Osteoblast (primary cell): Measurements from ENCODE around the gene IL10RB. TPM values are rescaled to one million over a fixed set of nuclear protein-coding genes. Genes with fewer than 3 reads are reported as not detected.

Experiments
- DNase-seq: peaks from one replicate; pipeline ENCODE4 v3.0.0; 2011; ENCODE audit warnings: low spot score, mixed read lengths; ENCODE audit not compliant: insufficient read length; ENCODE audit errors: missing footprints
- H2AFZ ChIP-seq: 2 replicates; pipeline ENCODE4 v1.6.0; 2011; ENCODE audit warnings: mild to moderate bottlenecking, low read length
- H3K27ac ChIP-seq: 2 replicates; pipeline ENCODE4 v1.5.1; 2011; ENCODE audit warnings: mild to moderate bottlenecking, low read depth, low read length, moderate library complexity
- H3K27me3 ChIP-seq: 2 replicates; pipeline ENCODE4 v1.6.0; 2012; ENCODE audit warnings: mild to moderate bottlenecking, control low read depth, inconsistent platforms, low read length, moderate library complexity; ENCODE audit not compliant: insufficient read depth
- H3K36me3 ChIP-seq: 2 replicates; pipeline ENCODE4 v1.5.1; 2011; ENCODE audit warnings: mild to moderate bottlenecking, low read length, control low read depth, moderate library complexity; ENCODE audit not compliant: insufficient read depth
- H3K4me1 ChIP-seq: 2 replicates; pipeline ENCODE4 v1.5.1; 2011; ENCODE audit warnings: mild to moderate bottlenecking, low read length, control low read depth, moderate library complexity; ENCODE audit not compliant: insufficient read depth
- H3K4me2 ChIP-seq: 2 replicates; pipeline ENCODE4 v1.6.0; 2011; ENCODE audit warnings: mild to moderate bottlenecking, low read length; ENCODE audit not compliant: insufficient read depth
- H3K4me3 ChIP-seq: fragments of 200-600 bp; sonication (generic); 3 replicates; pipeline ENCODE4 v1.5.1; 2012; ENCODE audit warnings: mild to moderate bottlenecking, low read length, inconsistent platforms; ENCODE audit not compliant: insufficient read depth
- H3K79me2 ChIP-seq: 2 replicates; pipeline ENCODE4 v1.6.0; 2012; ENCODE audit warnings: mild to moderate bottlenecking, low read length, control low read depth, inconsistent platforms; ENCODE audit not compliant: insufficient read depth
- H3K9me3 ChIP-seq: 2 replicates; pipeline ENCODE4 v1.5.1; 2011; ENCODE audit warnings: low read depth, low read length, control low read depth
- H4K20me1 ChIP-seq: 2 replicates; pipeline ENCODE4 v1.6.0; 2012; ENCODE audit warnings: mild to moderate bottlenecking, low read length, control low read depth; ENCODE audit not compliant: insufficient read depth
- total RNA-seq: library from RNA; depleted of rRNA; stranded (reverse); fragments of >200 nt; gene quantifications from 2 replicates; pipeline ENCODE4 v1.2.3, GENCODE V29; 2012
- TF ChIP-seq, protein P1 (sequence below): IDR thresholded peaks from 2 replicates; pipeline ENCODE4 v1.5.1; 2011; ENCODE audit warnings: mild to moderate bottlenecking, low read depth, low read length, moderate library complexity; ENCODE audit errors: extremely low read depth

IL10RB gene
- total RNA-seq, 1 donor: 44.9 TPM

DNA sequence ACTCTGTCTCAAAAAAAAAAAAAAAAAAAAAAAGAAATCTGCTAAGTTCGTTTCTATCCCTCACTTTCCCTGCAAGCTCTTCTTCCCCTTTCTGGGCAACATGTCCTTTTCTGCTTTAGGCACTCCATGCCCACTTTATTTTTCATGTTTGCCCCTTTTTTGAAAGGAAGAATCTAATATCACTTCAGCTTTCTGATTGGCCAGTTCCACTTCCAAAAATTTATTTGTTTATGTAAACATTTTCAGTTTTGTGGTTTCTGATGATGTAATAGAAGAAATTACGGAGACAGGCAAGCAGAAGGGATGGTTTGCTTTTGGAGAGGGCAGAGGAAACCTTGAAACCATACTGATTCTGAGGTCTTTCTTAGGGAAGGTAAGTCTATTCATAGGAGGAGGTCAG lies 73.8 kb downstream of the IL10RB start:
- Histone ChIP-seq H3K27me3 (no peaks in the 10 kb centered on the region), H3K79me2 (peaks cover 11% of the 10 kb centered on the region), H3K4me3 (no peak overlapping the region), H4K20me1 (peaks cover 3% of the 10 kb centered on the region), H2AFZ (no peak overlapping the region), H3K9me3 (no peaks in the 10 kb centered on the region), H3K27ac (no peak overlapping the region), H3K4me2 (no peak overlapping the region), H3K36me3 (peaks cover 19% of the 10 kb centered on the region), H3K4me1 (no peaks in the 10 kb centered on the region)
- DNase-seq: no peak
- TF ChIP-seq, protein P1, sequence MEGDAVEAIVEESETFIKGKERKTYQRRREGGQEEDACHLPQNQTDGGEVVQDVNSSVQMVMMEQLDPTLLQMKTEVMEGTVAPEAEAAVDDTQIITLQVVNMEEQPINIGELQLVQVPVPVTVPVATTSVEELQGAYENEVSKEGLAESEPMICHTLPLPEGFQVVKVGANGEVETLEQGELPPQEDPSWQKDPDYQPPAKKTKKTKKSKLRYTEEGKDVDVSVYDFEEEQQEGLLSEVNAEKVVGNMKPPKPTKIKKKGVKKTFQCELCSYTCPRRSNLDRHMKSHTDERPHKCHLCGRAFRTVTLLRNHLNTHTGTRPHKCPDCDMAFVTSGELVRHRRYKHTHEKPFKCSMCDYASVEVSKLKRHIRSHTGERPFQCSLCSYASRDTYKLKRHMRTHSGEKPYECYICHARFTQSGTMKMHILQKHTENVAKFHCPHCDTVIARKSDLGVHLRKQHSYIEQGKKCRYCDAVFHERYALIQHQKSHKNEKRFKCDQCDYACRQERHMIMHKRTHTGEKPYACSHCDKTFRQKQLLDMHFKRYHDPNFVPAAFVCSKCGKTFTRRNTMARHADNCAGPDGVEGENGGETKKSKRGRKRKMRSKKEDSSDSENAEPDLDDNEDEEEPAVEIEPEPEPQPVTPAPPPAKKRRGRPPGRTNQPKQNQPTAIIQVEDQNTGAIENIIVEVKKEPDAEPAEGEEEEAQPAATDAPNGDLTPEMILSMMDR: no peak

DNA sequence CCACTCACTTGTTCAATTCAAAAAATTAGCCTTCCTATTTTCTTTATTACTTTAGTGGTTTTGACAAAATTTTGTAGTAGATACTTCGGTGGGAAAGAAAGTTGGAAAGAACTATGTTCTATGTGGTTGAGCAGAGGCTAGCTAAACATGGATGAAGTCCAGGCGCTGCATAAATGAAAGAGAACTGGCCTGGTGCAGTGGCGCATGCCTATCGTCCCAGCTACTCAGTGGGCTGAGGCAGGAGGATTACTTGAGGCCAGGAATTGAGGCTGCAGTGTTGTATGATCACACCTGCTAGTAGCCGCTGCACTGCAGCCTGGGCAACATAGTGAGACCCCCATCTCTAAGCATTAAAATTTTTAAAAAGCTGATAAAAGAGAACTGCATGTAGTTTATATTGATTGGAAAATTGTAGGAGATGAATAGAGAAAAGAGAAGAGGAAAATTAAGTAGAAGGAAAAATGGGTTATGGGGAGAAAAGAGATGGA lies 79.6 kb downstream of the IL10RB start:
- H4K20me1 ChIP-seq: no peaks in the 10 kb centered on the region
- no peak overlapping the region for H2AFZ ChIP-seq
- no peak for DNase-seq
- TF ChIP-seq, protein P1: no peak
- no peaks in the 10 kb centered on the region for H3K27me3 ChIP-seq
- H3K4me2 ChIP-seq: no peak overlapping the region
- no peaks in the 10 kb centered on the region for H3K9me3 ChIP-seq
- H3K4me1 ChIP-seq: no peaks in the 10 kb centered on the region
- no peak overlapping the region for H3K4me3 ChIP-seq
- H3K27ac ChIP-seq: no peak overlapping the region
- H3K79me2 ChIP-seq: no peaks in the 10 kb centered on the region
- H3K36me3 ChIP-seq: peaks cover 45% of the 10 kb centered on the region

Other genes with a start within 250 kb of the IL10RB start
- not detected in 2 replicates for gene OLIG2, start 240.4 kb upstream of the IL10RB start, total RNA-seq
- gene OLIG1, start 196.2 kb upstream of the IL10RB start, total RNA-seq: not detected in 2 replicates
- gene IFNAR2, start 36.4 kb upstream of the IL10RB start, total RNA-seq: 4.0 and 5.3 TPM in 2 replicates
- gene IFNAR1, start 58.6 kb downstream of the IL10RB start, total RNA-seq: 26.1 and 28.0 TPM in 2 replicates
- 60.1 and 63.1 TPM in 2 replicates for gene IFNGR2, start 137.0 kb downstream of the IL10RB start, total RNA-seq
- 29.3 and 34.2 TPM in 2 replicates for gene TMEM50B, start 213.6 kb downstream of the IL10RB start, total RNA-seq
- gene DNAJC28, start 225.3 kb downstream of the IL10RB start, total RNA-seq: 3.2 and 4.0 TPM in 2 replicates